Ishikawa (cell line): ENCODE measurements around the gene MGMT.

ENCODE experiments used
- CREB1 ChIP-seq: IDR thresholded peaks from 2 replicates; pipeline ENCODE4 v1.6.1; 2012; ENCODE audit warnings: low read depth
- EGR1 ChIP-seq: IDR thresholded peaks from 2 replicates; pipeline ENCODE4 v1.6.1; 2012
- EP300 ChIP-seq: IDR thresholded peaks from 2 replicates; pipeline ENCODE4 v1.6.1; 2012; ENCODE audit warnings: borderline replicate concordance
- MAX ChIP-seq: IDR thresholded peaks from 2 replicates; pipeline ENCODE4 v1.6.1; 2012
- RAD21 ChIP-seq: IDR thresholded peaks from 2 replicates; pipeline ENCODE4 v1.6.1; 2012; ENCODE audit warnings: low read depth
- TEAD4 ChIP-seq: IDR thresholded peaks from 2 replicates; pipeline ENCODE4 v1.6.1; 2012
- YY1 ChIP-seq: IDR thresholded peaks from 2 replicates; pipeline ENCODE4 v1.6.1; 2012; ENCODE audit warnings: low read depth
- ZBTB7A ChIP-seq: IDR thresholded peaks from 2 replicates; pipeline ENCODE4 v1.6.1; 2012; ENCODE audit warnings: low read depth
- TF ChIP-seq, protein P1 (sequence below): IDR thresholded peaks from 2 replicates; pipeline ENCODE4 v1.6.1; 2012; ENCODE audit warnings: low read depth, mild to moderate bottlenecking
- TF ChIP-seq, protein P2 (sequence below): IDR thresholded peaks from 2 replicates; pipeline ENCODE4 v1.6.1; 2012

GRCh38 chr10:129525401-129525801 lies 58.4 kb downstream of the MGMT start:
- TF ChIP-seq RAD21 (no peak), EP300 (no peak), EGR1 (no peak), YY1 (no peak), CREB1 (no peak), TEAD4 (no peak), ZBTB7A (no peak), MAX (no peak)
- TF ChIP-seq, protein P1, sequence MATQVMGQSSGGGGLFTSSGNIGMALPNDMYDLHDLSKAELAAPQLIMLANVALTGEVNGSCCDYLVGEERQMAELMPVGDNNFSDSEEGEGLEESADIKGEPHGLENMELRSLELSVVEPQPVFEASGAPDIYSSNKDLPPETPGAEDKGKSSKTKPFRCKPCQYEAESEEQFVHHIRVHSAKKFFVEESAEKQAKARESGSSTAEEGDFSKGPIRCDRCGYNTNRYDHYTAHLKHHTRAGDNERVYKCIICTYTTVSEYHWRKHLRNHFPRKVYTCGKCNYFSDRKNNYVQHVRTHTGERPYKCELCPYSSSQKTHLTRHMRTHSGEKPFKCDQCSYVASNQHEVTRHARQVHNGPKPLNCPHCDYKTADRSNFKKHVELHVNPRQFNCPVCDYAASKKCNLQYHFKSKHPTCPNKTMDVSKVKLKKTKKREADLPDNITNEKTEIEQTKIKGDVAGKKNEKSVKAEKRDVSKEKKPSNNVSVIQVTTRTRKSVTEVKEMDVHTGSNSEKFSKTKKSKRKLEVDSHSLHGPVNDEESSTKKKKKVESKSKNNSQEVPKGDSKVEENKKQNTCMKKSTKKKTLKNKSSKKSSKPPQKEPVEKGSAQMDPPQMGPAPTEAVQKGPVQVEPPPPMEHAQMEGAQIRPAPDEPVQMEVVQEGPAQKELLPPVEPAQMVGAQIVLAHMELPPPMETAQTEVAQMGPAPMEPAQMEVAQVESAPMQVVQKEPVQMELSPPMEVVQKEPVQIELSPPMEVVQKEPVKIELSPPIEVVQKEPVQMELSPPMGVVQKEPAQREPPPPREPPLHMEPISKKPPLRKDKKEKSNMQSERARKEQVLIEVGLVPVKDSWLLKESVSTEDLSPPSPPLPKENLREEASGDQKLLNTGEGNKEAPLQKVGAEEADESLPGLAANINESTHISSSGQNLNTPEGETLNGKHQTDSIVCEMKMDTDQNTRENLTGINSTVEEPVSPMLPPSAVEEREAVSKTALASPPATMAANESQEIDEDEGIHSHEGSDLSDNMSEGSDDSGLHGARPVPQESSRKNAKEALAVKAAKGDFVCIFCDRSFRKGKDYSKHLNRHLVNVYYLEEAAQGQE: no peak
- TF ChIP-seq, protein P2, sequence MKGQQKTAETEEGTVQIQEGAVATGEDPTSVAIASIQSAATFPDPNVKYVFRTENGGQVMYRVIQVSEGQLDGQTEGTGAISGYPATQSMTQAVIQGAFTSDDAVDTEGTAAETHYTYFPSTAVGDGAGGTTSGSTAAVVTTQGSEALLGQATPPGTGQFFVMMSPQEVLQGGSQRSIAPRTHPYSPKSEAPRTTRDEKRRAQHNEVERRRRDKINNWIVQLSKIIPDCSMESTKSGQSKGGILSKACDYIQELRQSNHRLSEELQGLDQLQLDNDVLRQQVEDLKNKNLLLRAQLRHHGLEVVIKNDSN: no peak
